Astrocyte of the cerebellum (primary cell): ENCODE measurements around the gene FAM3B.

Source experiments
- DNase-seq: peaks from one replicate; pipeline ENCODE4 v3.0.0-alpha.2; 2011; ENCODE audit warnings: low read depth
- H3K4me3 ChIP-seq: 2 replicates; pipeline ENCODE4 v1.5.1; 2011; ENCODE audit warnings: mild to moderate bottlenecking, low read depth, low read length, moderate library complexity
- CTCF ChIP-seq: IDR thresholded peaks from 2 replicates; pipeline ENCODE4 v1.5.1; 2012; ENCODE audit warnings: low read length, low read depth, moderate library complexity, mild to moderate bottlenecking; ENCODE audit errors: missing control alignments
- in situ Hi-C: cut with HindIII; loops from 2 replicates; pipeline ENCODE4 v1.10.0; 2017; ENCODE audit warnings: low sequenced_read_pairs

The FAM3B gene

DNA sequence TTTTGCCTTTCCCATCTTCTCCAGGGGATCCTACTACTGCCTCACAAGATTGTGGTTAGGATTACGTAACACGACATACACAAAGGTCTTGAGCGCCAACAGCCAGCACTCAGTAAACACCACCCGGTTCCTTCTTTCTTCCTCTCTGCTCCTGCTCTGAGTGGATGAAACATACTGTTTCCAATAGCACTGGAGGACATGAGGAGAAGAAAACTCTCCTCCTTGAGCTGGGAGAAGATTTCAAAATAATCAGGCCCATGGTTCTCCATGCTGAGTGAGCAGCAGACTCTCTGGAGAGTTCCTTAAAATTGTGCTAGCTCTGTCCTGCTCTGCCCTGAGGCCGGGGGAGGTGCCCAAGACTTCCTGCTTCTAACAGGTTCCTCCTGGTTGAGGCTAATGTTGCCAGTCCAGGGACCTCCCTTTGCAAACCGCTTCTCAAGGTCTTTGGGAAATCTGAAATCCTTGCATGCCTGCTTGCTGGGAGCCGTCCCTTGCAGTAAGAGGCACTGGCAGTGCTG is 80.0 kb downstream of the FAM3B start:
- in situ Hi-C loops, result no loop called here
- DNase-seq, result no peak
- TF ChIP-seq CTCF, result no peak
- no peak overlapping the region for H3K4me3 ChIP-seq

DNA sequence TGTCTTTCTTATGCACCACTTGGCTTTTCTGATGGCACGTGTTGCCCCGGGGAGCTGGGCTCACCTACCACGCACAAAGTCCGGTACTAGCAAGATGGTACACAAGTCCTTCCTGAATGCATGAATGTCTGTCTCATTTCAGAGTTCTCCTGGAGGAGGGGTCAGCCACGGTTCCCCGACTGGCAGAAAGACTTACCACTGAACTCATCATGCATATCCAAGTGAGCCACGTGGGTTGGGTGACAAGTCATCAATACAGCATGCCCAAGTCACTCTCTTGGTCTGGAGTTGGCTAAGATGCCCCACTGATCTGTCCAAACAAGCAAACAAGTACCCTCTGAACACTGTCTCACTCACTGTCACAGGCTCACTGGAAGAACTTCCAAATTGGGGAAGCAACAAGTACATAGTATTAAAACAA is 80.9 kb downstream of the FAM3B start:
- no peak for DNase-seq
- H3K4me3 ChIP-seq, result no peak overlapping the region
- TF ChIP-seq CTCF, result no peak
- in situ Hi-C loops, result no loop called here

- H3K4me3 ChIP-seq, result no peak overlapping the region
- DNase-seq, result no peak
- TF ChIP-seq CTCF, result no peak
- in situ Hi-C loops, result no loop called here
Observed at GRCh38 chr21:41398251-41398650, 81.7 kb downstream of the FAM3B start.

DNA sequence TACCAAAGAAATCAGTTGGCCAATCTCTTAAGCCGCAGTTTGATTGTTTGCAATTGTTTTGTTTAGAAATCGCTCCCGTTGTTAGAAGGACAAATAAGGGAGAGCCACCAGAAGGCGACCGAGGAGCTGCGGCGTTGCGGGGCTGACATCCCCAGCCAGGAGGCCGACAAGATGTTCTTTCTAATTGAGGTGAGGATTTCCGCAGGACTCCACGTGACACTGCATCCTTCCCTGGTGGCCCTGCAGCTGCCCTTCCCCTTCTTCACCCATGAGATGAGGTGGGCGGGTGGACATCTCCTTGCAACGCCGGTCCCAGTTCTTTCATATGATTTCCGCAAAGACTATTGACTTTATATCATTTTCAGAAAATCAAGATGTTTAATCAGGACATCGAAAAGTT is 82.2 kb downstream of the FAM3B start:
- no peak for TF ChIP-seq CTCF

DNA sequence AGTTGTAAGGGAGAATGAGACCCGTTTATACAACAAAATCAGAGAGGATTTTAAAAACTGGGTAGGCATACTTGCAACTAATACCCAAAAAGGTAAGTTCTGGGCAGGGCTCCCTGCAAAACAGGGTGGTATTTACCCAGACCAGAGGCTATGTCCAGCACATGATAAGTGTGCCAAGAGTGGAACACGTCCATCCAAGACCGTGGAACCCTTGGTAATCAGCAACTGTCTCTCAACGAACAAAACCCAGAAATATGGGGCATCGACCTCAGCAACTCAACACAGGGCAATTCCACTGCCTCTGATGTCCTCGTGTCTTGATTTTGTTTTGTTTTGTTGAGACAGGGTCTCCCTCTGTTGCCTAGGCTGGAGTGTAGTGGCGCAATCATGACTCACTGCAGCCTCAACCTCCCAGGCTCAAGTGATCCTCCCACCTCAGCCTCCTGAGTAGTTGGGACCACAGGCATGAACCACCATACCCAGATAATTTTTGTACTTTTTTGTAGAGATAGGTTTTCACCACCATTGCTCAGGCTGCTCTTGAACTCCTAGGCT is 82.7 kb downstream of the FAM3B start:
- no peak for TF ChIP-seq CTCF
- in situ Hi-C loops, result no loop called here
- DNase-seq, result no peak
- no peak overlapping the region for H3K4me3 ChIP-seq

More for the DNA sequence above, 82.2 kb downstream of the FAM3B start:
- DNase-seq, result no peak
- H3K4me3 ChIP-seq, result no peak overlapping the region
- in situ Hi-C loops, result no loop called here

GRCh38 chr21:41402231-41402630 is 85.6 kb downstream of the FAM3B start:
- no peak overlapping the region for H3K4me3 ChIP-seq
- in situ Hi-C loops, result no loop called here
- TF ChIP-seq CTCF, result no peak
- DNase-seq, result no peak
